Measurements from ENCODE around the gene FOXD4L1. TPM values are rescaled to one million over a fixed set of nuclear protein-coding genes. Genes with fewer than 3 reads are reported as not detected.
"Not testable (repeated sequence)": the region's sequence is repeated elsewhere in the genome, so short reads cannot be mapped to it uniquely, and the experiment has no call there.

FOXD4L1 gene
- polyA plus RNA-seq (2012; ENCODE audit: low read depth, missing spikeins) = not detected

- FAIRE-seq; DNase-seq (ENCODE audit: insufficient read length, low spot score): not testable (repeated sequence)
These were observed at the start of gene FOXD4L1 for GRCh38 chr2:113498365-113498764. Gene FOXD4L1 (plus strand): TSS chr2:113498665. CDS start chr2:113499257, 592 bp downstream.

GRCh38 chr2:113465770-113466169, 32.7 kb upstream of the FOXD4L1 start:
- not testable (repeated sequence) for DNase-seq (ENCODE audit: insufficient read length, low spot score); FAIRE-seq

GRCh38 chr2:113476688-113477368, 21.6 kb upstream of the FOXD4L1 start:
- DNase-seq (ENCODE audit: insufficient read length, low spot score) = not testable (repeated sequence)

DNA sequence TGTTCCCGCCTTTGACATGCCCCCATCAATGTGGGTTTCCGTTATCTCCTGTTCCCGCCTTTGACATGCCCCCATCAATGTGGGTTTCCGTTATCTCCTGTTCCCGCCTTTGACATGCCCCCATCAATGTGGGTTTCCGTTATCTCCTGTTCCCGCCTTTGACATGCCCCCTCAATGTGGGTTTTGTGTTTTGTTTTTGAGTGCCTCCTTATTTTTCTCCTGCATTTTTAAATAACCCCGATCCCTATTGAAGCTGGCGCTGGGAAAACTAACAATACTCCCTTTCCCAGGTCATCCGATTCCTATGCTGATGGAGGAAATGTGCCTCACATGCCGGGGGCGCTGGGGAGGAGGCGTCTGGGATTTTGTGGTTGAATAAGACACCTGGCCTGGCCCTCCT, 1.9 kb upstream of the FOXD4L1 start:
- not testable (repeated sequence) for DNase-seq (ENCODE audit: insufficient read length, low spot score); FAIRE-seq

More at GRCh38 chr2:113476688-113477368, 21.6 kb upstream of the FOXD4L1 start:
- FAIRE-seq = not testable (repeated sequence)

DNA sequence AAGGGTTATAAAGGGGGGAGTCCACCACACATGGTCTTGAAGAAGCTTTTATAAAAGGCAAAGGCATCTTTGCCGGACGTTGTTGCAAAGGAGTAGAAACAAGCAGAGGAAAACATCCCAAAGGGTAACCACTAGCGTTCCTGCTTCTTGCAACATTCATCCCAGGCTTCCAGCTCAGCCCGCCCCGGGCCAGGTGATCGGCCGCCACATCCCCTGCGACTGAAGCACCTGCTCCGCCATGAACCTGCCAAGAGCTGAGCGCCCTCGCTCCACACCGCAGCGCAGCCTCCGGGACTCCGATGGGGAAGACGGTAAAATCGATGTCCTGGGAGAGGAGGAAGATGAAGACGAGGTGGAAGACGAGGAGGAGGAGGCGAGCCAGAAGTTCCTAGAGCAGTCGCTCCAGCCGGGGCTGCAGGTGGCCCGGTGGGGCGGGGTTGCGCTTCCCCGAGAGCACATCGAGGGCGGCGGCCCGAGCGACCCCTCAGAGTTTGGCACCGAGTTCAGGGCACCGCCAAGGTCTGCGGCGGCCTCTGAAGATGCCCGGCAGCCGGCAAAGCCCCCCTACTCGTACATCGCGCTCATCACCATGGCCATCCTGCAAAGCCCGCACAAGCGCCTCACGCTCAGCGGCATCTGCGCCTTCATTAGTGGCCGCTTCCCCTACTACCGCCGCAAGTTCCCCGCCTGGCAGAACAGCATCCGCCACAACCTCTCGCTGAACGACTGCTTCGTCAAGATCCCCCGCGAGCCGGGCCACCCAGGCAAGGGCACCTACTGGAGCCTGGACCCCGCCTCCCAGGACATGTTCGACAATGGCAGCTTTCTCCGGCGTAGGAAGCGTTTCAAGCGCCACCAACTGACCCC, 787 bp downstream of the FOXD4L1 start:
- not testable (repeated sequence) for FAIRE-seq; DNase-seq (ENCODE audit: insufficient read length, low spot score)

DNA sequence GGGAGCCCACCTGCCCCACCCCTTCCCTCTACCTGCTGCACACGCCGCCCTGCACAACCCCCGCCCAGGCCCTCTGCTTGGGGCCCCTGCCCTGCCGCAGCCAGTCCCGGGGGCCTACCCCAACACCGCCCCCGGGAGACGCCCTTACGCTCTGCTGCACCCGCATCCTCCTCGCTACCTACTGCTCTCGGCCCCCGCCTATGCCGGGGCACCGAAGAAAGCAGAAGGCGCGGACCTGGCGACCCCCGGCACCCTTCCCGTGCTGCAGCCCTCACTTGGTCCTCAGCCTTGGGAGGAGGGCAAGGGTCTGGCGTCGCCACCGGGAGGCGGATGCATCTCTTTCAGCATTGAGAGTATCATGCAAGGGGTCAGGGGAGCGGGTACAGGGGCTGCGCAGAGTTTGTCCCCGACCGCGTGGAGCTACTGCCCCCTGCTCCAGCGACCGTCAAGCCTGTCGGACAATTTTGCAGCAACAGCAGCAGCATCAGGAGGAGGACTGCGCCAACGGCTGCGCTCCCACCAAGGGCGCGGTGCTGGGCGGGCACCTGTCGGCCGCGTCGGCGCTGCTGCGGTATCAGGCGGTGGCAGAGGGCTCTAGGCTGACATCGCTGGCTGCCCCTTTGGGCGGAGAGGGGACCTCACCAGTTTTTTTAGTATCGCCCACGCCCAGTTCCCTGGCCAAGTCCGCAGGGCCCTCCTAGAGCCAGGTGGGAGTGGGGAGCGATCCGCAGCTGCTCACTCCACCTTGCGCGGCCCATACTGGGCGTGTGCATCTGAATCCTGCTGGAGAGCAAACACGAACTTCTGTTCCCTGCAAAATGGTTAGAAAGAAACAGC, 1.6 kb downstream of the FOXD4L1 start:
- not testable (repeated sequence) for FAIRE-seq; DNase-seq (ENCODE audit: insufficient read length, low spot score)

DNA sequence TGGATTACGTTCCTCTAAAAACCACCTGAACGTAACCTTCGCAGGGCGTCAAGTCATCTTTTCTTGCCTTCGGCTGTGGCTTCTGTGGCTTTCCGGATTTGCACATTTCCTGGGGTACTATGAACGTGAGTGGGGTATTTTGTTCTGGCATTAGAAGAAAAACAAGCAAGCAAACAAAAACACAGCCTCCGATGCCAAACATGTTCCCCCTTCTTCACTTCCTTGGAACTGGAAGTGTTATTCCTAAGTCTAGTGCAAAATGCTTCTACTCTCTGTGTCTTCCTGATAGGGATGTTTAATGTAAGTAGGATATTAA, 2.2 kb downstream of the FOXD4L1 start:
- DNase-seq (ENCODE audit: insufficient read length, low spot score); FAIRE-seq: not testable (repeated sequence)

- DNase-seq (ENCODE audit: insufficient read length, low spot score); FAIRE-seq: not testable (repeated sequence)
These were observed 4.0 kb downstream of the FOXD4L1 start for GRCh38 chr2:113502216-113503093.

DNA sequence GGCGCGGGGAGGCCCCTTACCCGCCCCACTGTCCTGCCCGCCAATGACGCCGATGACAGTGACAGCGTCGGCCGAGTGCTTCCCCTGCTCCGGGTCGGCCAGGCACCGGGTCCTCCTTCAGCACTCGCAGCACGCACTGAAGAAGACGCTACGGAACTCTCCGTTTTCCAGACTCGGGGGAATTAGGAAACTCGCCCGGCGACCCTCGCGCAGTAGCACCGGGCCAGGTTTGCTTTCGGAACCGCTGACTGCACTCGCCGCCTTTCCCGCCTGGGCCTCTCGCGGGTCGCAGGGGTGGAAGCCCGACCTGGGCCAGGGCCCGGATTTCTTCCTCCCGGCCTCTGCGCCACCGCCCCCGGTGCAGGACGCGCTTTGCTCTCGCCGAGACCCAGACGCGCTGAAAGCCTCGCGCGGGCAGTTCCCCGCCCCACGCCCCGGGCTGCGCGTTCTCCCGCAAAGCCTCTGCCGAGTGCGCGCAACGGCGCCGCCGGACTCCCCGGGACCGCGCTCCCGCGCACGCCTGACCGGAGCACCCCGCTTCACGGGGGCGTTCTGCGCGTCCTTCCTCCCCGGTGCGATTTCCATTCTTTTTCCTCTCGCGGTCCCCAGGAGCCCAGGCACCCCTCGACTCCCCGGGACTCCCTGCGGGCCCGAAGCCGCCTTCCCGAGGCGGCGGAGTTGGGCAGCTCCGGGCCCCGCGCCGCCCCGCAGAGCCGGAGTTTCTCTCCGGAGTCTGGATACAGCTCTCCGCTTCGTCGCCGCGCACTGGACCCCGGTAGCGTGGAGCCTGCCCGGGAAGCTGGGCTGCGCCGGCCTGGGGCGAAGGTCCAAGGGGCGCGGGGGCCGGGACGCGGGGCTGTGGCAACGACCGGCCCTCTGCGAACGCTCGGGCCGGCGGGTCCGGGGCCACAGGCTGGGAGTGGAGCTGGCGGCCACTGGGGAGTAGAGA, 4.9 kb downstream of the FOXD4L1 start:
- FAIRE-seq; DNase-seq (ENCODE audit: insufficient read length, low spot score): not testable (repeated sequence)

DNA sequence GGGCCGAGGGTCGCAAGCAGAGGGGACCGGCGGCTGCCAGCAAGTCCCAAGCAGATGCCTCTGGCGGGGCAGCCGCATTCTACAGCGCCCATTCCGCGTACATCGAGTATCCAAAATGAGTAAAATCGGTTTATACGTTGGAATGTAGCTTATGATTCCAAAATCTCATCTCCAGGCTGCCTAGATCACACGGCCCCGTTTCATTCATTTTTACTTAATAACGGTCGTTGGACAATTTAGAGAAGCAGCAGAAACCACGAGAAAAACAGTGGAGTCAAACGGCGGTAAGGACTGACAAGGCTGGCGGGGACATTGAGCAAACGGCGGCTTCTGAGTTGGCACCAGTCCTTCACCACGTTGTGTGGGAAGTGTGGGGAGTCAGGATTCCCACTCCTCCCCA, 5.6 kb downstream of the FOXD4L1 start:
- FAIRE-seq; DNase-seq (ENCODE audit: insufficient read length, low spot score): not testable (repeated sequence)

DNA sequence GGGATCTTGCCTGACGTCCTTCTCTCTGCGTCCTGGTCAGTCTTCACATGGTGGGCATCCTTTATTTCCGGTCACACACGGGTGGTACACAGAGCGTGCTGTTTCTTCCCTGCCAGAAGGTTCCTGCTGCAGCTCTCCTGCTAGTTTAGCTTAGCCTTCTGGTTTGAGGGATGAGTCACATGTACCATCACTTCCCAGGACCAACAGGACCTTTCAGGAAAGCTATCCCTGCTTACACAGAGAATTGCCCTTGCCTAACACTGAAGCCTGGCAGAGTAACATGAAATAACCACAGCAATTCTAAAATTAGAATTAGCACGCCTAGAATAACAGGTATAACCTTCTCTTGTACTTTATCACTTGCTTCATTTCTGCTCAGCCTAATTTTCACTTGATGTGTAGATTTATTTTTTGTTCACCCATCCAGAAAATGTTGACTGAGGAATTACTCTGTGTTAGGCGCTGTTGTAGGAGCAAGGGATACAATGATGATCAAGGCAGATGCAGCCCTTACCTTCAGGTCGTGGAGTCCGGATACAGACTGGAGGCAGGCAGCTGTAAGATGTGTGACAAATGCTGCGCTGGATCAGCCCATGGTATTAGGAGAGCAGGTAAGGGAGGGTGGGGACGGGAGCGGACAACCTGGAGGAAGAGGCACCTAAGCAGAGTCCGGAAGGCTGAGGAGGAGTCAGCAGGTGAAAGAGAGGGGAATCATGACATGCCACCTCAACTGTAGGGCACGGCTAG, 9.1 kb downstream of the FOXD4L1 start:
- not testable (repeated sequence) for FAIRE-seq; DNase-seq (ENCODE audit: insufficient read length, low spot score)

DNA sequence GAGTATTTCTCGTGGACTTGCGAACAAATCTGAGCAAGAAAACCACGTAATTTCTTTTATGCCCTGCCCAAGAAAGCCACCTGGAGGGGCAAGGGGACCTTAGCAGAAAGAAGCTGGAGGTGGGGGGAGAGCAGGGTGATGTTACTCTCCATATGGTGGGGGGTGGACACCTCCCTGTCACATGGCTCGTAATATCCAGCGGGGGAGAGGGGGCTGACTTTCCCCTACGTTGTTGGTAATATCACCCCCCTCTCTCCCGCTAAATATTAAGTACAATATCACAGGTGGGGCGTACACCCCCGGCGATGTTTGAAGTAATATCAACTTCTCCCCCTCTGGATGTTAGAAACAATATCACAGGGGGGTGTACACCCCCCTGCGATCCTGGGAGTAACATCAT, 9.7 kb downstream of the FOXD4L1 start:
- not testable (repeated sequence) for FAIRE-seq; DNase-seq (ENCODE audit: insufficient read length, low spot score)

DNA sequence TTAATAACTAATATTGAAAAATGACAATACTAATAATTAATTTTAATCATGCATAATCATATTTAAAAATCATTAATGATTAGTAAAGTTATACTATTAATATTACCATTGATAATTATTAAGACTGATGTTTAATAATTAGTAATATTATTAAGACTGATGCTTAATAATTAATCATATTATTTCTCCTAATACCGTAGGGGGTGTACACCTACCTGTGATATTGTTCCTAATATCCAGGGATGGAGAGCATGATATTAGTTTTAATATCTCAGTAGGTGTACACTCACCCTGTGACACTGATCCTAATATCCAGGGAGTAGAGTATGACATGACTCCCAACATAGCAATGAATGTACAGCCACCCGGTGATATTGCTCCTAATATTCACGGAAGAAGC, 12.4 kb downstream of the FOXD4L1 start:
- FAIRE-seq; DNase-seq (ENCODE audit: insufficient read length, low spot score): not testable (repeated sequence)

GRCh38 chr2:113511859-113512258, 13.4 kb downstream of the FOXD4L1 start:
- not testable (repeated sequence) for DNase-seq (ENCODE audit: insufficient read length, low spot score); FAIRE-seq

DNA sequence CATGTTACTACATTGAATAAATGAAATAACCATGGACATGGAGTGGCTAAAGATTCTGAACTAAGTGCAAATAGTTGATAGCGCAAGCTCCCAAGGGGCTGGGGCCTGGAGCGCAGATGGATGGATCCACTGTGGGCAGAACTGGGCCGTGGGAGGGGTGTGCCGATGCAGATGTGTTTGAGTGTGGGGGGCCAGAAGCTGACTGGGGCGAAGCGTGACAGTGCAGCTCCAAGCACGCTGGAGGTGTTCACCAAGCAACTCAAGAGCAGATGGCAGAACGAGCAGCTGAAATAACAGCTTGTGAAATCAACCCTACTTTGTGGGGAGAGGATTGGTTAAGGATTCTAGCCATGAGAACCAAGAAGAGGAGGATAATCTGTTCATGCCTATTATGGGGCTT, 17.0 kb downstream of the FOXD4L1 start:
- FAIRE-seq; DNase-seq (ENCODE audit: insufficient read length, low spot score): not testable (repeated sequence)

- not testable (repeated sequence) for FAIRE-seq; DNase-seq (ENCODE audit: insufficient read length, low spot score)
These were observed 17.5 kb downstream of the FOXD4L1 start for GRCh38 chr2:113515995-113516394.

DNA sequence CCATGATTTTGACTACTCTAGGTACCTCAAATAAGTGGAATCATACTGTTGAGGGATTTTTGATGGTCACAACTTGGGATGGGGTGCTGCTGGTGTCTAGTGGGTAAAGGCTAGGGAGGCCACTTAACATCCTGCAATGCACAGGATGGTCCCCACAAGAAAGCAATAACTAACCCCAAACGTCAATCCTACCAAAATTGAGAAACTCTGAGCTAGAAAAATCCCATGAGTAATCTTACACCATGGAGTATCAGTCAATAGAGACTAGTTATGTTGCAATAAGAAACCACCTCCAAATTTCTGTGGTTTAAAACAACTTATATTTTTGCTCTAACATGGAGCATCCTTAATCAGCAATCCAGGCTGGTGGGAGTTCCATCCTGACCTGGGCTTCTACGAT, 18.6 kb downstream of the FOXD4L1 start:
- DNase-seq (ENCODE audit: insufficient read length, low spot score); FAIRE-seq: not testable (repeated sequence)
